HG03565 (cell line): ENCODE measurements around the gene CAP2.

Source experiments
- ATAC-seq: cut with Tn5 transposase; IDR thresholded peaks from one replicate; pipeline ENCODE4 v1.9.1; 2021; ENCODE audit warnings: mild to moderate bottlenecking, moderate library complexity; ENCODE audit not compliant: unreplicated experiment

The CAP2 gene, protein sequence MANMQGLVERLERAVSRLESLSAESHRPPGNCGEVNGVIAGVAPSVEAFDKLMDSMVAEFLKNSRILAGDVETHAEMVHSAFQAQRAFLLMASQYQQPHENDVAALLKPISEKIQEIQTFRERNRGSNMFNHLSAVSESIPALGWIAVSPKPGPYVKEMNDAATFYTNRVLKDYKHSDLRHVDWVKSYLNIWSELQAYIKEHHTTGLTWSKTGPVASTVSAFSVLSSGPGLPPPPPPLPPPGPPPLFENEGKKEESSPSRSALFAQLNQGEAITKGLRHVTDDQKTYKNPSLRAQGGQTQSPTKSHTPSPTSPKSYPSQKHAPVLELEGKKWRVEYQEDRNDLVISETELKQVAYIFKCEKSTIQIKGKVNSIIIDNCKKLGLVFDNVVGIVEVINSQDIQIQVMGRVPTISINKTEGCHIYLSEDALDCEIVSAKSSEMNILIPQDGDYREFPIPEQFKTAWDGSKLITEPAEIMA

DNA sequence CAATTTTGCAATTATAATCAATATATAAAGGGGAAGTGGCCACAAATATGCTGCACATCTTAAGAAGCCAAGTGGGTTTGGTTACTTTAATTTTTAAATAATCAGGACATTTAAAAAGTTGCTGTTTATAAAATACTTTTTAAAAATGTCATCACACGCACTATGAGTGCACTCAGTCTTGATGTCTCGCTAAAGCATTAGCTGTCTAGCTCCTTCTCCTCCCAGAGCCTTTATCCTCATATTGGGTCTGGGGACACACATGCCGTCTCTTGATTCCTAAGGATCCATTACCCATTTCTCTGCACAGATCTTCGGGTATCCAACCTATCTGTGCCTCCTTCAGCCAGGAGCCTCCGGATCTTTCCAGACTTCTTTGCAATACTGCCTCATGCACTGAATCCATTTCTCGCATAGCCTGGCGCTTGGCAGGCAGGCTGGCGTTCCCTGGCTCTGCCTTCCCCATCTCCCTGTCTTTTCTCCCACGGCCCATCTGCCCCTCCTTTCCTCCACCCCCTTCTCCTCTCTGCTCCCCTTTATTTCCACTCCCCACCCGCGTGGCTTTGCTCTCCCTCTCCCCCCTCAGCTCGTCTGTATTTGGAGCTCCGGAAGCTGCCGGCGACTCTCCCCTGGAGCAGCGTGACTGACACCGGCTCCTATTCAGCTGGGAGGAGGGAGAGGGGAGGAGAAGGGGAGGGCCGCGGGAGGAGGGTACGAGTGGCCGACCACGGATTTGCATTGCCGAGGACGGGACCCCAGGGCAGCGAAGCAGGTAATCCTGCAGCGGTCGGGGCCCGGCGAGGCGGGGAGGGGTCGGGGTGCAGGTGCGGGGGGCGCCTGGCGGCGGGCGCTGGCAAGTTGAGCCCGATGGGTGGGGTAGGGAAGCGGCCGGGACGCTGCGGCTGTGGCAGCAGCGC, at the start of gene CAP2:
Gene CAP2, plus strand, starts transcription at position 618 of the 914 bp plus-strand sequence. CDS start 27,961 bp downstream, outside the sequence.
- ATAC-seq: no peak

DNA sequence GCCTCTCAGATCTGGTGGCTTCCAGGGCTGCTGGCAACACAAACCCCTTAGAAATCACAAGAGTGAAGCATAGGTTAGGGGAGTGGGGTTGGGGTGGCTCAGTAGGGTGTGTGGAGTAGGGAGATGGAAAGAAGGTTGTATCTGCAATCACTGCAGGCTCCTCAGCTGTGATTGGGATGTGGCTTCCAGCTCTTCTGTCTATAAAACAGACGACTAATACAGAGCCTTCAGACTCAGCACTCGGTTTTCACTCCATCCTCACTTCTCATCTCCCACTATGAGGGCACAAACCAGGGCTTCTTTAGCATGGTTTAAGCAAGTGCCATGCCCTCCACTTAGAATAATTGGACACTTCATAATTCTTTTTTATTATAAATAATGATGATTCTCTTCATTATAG, 46.4 kb upstream of the CAP2 start:
- no peak for ATAC-seq

DNA sequence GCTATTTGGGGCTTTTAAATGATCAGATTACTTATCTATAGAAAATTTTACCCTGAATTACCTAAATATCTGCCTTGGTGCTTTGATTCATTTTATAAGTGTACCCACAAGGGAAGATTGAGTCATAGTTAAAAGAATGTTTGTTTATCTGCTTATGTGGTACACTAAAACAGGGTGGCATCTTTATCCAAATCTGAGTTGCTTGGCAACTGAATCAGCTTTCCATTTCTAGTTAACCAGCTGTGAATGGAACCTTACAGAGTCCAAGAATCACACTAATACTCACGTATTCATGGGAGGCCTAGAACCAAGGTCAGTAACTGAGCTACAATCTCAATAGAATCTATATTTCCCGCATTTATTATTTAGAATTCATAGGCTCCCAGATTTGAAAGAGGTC, 44.0 kb upstream of the CAP2 start:
- no peak for ATAC-seq

DNA sequence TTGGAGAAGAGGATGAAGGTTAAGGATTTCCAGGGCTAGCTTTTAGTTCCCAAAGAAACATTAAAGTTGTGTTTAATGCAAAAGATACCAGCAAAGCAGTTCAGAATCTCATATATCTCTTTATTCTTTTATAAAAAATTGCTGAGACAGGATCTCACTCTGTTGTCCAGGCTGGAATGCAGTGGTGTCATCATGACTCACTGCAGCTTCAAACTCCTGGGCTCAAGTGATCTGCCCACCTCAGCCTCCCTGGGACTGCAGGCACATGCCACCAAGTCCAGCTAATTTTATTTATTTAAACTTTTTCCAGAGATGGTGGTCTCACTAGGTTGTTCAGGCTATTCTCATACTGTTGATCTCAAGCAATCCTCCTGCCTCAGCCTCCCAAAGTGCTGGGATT, 41.1 kb upstream of the CAP2 start:
- ATAC-seq: no peak

DNA sequence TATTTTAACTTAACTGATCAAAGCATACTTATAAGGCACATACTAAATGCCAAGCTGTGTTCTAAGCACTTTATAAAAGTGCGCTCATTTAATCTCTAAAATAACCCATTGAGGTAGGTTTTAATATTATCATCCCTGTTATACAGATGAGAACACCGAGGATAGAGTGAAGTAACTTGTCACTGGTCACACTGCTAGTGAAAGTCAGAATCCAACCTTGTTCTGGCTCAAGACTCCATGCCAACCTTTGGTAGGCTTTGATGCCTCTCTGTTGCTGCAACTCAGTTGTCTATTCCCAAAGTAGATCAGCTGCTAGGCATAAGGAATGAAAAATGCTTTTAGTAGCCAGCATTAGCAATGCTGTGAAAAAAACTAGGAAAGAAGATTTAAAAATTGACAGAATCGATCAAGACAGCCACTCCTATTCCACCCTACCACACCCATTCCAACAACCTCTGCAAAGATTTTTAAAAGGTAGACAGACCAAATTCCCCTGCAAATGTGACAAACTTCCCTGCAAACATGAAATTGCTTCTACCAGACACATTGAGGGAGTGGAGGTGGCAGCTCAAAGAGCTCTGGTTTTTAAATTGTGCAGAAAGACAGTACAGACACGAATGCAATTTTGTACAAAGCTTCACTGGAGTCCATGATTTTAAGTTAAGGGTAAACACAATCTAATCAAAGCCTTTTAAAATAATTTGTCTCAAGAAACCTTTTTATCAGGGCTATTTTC, 39.8 kb upstream of the CAP2 start:
- ATAC-seq: no peak

DNA sequence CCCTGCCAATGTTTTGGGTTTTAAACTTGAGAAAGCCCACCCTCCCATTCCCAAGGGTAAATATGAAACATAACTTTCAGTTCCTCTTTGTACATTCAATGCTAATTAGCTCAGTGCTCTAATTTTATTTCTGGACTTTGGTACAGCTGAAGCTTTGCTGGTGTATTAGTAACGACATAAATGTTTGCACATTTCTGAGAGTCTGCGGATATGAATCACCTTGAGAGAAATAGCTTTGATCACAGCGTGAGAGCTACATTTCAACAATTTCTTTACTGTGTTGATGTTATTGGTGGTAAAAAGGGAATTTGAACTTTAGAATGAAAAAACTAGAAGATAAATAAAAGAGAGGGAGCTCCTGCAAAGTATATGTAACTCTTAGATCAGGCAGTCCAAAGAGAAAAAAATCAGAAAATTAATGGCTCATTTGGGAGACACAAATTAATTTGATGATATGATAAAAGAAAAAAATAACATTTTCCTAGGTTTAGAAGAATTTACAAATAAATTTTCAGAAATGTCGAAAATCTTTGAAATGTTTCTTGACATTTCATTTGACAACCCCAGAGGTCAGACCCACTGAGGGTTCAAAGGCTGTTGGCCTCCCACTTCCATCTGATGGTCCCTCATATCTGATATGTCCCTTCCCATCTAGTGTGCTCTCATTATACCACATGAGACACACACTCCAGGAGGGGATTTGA, 38.5 kb upstream of the CAP2 start:
- no peak for ATAC-seq

DNA sequence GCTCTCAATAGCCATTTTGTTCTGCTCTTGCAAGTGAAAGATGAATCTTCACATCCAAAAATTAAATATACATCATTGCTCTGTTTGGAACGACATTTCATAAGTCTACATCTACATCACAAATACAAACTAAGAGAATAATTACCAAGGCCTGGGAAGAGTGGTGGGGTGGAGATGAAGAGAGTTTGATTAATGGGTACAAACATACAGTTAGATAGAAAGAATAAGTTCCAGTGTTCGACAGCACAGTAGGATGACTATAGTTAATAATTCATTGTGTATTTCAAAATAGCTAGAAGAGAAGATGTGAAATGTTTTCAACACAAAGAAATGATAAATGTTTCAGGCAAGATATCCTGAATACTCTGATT, 38.0 kb upstream of the CAP2 start:
- ATAC-seq: no peak

DNA sequence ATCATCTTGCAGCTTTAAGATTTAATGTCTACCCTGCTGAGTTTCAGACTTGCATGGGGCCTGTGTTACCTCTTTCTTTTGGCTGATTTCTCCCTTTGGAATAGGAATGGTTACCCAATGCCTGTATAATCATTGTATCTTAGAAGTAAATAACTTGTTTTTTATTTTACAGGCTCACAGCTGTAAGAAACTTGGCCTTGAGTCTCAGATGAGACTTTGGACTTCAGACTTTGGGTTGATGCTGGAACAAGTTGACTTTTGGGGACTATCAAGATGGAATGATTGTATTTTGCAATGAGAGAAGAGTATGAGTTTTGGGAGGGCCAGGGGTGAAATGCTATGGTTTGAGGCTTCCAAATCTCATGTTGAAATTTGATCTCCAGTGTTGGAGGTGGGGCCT, 34.9 kb upstream of the CAP2 start:
- ATAC-seq: no peak

DNA sequence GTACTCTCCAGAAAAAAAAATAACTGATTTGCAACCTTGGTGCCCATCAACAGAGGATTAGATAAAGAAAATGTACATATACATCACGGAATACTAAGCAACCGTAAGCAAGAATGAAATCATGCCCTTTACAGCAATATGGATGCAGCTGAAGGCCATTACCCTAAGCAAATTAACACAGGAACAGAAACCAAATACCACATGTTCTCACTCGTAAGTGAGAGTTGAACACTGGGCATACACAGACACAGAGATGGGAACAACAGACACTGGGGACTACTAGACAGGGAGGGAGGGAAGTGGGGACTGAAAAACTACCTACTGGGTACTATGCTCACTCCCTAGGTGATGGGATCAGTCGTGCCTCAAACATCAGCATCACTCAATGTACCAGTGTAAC, 32.8 kb upstream of the CAP2 start:
- no peak for ATAC-seq

DNA sequence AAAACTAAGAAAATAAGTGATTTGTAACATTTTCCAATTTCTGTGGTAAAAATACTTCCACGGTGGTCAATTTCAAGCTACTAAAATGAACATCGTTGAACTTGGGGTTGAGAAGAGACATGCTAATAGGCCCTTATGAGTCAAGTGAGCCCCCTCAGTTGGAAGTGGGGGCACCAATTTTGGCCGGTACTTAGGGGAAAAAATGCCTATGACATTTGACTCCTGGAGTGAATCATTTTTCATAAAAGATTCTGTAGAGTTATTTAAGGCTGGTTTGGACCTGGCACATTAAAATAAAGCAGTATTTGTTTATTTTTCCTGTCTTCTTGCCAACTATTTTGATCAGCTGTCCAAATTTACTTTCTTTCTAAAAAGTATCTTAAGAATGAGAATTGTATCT, 32.4 kb upstream of the CAP2 start:
- ATAC-seq: no peak

DNA sequence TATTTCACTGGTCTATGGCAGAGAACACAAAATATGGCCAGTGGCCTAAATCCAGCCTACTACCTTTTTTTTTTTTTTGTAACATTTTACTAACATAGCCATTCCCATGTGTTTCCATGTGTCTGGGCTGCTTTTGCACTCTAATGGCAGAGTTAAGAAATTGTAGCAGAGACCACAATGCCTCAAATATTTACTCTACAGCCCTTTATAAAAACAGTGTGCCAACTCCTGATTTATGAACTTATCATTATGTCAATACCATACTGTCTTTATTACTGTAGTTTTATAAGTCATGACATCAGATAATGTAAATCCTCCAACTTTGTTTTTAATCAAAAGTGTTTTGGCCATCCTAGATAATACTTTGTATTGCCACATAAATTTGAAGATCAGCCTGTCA, 27.4 kb upstream of the CAP2 start:
- no peak for ATAC-seq

DNA sequence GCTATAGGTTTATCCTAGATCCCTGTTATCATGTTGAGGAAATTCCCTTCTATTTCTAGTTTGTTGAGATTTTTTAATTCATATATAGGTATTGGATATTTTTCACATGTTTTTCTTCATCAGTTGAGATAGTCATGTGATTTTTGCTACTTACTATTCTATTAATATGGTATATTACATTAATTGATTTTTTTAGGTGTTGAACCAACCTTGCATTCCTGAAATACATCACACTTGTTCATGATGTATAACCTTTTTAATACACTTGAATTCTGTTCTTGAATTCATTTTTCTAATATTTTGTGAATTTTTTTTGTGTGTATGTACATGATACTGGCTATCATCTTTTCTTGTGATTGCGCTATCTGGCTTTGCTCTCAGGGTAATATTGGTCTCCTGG, 25.5 kb upstream of the CAP2 start:
- ATAC-seq: no peak

DNA sequence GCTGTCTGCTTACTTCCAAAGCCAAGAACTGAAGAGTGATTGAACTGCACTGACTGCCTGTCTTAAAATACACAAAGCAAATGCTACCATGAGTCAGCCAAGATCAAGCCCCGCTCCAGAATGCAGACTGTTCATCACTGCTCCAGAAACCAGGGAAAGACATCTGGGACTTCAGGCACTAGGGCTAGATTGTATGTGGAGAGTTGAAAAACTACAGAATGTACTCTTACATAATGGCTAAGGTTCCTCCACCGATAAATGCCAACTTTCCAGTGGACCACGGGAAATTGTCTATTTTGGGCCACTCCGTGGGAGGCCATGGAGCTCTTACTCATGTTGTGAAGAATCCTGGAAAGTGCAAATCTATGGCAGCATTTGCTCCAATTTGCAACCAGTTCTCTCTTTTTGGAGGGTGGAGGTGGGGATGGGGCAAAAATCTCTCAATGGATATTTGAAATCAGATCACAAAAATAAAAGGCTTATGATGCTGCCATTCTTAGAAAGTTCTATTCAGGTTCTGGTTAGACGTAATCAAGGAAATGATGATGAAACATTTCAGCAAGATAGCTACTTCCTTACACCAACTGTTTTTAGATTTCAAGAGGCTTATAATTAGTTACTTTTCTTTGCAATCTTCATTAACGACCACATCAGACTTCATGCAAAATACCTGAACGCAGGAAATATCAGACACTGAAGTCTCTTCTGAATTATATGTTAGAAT, 11.8 kb upstream of the CAP2 start:
- ATAC-seq: no peak

DNA sequence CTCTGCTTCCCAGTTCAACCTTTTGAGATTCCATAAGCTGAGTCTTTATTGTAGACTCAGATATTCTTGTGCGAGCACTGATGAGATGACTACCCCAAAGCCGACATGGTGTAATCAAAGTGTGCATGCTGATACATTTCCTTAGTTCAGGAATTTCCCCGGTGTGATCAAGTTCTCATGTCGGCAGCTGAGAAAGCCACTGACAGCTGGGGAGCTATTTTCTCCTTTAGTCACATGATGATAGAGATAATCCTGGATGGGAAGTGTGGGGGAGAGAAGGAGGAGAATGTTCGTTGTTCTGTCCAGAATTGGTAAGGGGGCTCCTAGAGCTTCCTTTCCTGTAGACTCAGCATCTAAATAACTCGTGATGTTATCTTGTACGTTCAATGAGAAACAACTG, 7.7 kb upstream of the CAP2 start:
- ATAC-seq: no peak

DNA sequence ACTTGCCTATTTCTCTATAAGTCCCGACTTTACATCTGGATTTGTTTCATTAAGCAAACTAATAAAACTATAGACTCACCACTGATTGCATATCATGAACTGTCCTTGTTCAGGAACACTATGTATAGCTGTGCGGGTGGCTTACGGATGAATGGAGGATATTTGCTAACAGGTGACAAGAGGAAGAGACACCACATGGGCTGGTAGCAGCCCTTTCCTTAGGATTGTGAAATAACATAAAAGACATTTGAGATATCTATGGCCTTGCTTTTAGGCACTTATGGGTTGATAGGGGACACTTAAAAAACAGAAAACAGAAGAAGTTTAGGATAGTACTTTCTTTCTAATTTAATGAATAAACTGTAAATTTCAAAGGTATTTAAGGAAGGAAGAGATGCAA, 5.0 kb upstream of the CAP2 start:
- ATAC-seq: no peak

DNA sequence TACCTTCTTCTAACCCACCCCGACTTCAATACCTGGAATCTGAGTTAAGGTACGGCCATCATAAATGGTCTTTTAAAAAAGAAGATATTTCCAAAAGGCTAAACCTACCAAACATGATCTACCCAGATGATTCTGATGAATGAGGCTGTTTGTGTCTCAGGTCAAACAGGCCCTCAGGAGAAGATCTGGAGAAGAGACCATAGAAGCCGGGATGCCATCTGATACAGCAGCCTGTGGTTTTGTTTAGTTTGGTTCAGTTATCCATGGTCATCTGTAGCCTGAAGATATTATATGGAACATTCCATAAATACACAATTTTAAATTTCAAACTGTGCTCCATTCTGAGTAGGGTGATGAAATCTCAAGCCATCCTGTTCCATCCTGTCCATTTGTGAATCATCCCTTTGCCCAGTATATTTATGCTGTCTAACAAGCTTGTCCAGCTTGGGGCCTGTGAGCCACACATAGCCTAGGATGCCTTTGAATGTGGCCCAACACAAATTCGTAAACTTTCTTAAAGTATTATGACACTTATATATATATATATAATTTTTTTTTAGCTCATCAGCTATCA, 4.0 kb upstream of the CAP2 start:
- ATAC-seq: no peak

DNA sequence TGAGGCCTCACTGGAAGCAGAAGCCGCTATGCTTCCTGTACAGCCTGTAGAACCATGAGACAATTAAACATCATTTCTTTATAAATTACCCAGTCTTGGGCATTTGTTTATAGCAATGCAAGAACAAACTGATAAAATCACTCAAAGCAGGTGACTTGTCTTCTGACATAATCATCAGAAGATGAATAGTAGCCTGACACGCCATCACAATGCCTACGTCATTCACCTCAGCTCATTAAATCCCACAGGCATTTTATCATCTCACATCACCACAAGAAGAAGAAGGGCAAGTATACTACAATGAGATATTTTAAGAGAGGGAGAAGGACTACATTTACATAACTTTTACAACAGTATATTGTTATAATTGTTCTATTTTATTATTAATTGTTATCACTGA, 3.1 kb upstream of the CAP2 start:
- ATAC-seq: no peak

DNA sequence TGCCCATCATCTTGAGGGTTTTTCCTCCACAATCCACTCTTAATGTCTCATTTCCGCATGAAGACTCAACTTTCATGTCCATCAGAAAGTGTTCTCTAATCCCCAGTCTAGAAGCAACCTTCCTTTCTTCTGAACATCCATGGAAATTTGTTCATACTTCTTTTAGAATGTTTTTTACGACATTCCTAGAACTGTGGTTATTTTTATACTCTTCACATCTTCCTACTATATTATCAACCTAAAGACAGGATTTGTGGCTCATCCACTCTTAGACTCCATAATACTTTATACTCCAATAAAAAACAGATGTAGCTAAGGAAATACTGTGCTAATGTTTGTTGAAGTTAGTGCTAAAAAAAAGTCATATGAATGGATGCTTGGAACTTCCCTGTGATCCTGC, 1.4 kb upstream of the CAP2 start:
- no peak for ATAC-seq

DNA sequence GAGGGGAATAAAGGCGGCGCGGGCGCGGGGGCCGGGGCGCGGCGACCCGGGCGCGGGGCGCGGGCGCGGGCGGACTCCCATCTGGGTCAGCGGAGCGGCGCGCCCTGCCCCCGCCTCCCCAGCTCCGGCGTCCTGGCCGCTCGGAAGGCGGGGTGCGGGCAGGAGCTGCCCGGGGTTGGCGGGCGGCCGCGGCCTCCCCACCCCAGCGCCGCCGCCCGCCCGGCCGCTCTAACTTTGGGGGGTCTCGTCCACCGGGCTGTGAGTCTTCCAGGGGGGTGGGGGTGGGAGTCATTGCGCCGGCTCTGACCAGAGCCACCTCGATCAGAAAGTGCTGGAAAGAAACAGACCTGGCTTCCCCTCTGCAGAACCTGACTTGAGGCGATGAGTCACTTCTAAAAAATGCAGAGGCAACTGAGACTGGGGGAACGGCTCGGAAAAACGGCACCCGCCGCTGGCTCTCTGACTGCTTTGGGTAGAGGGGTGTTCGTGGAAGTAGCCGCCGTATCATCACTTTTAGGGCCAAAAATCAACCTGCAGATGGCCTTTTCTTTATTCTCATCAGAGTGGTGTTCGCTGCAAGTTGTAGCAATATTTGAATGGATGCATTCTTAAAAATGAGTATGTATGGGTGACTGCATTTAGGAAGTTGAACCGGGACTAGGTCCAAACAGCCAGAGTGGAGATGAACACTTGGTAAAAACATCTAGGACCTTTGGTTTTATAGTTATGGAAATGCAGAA, 667 bp downstream of the CAP2 start:
- no peak for ATAC-seq
